ENCODE results near the gene CCDC107.
"Not testable (repeated sequence)": the region's sequence is repeated elsewhere in the genome, so short reads cannot be mapped to it uniquely, and the experiment has no call there.

CCDC107 gene

GRCh38 chr9:35637427-35637955, 20.6 kb upstream of the CCDC107 start:
- not testable (repeated sequence) for H3K4me3 ChIP-seq (ENCODE audit: low read length in 2 of 2); H3K27ac ChIP-seq (replicated peaks; ENCODE audit: low read length)
- WGBS, 2 donors (ENCODE audit: extremely low coverage in 2 of 2, insufficient read length in 2 of 2, insufficient replicate concordance in 1 of 2) = no CpG with 5 or more reads among the region's 9 CpGs

GRCh38 chr9:35638751-35639150, 19.3 kb upstream of the CCDC107 start:
- not testable (repeated sequence) for H3K4ac ChIP-seq (ENCODE audit: low read length); H3K27me3 ChIP-seq (ENCODE audit: control insufficient read depth in 3 of 3, insufficient read depth in 3 of 3, low read depth in 1 of 3, low read length in 3 of 3); H3K23ac ChIP-seq (ENCODE audit: low read depth, low read length, poor library complexity); H4K91ac ChIP-seq (ENCODE audit: low read depth, low read length, poor library complexity); H2AK5ac ChIP-seq (ENCODE audit: low read depth, low read length); H2BK12ac ChIP-seq (ENCODE audit: low read length); H3K9me3 ChIP-seq (replicated peaks in 1 of 2; ENCODE audit: control insufficient read depth in 2 of 2, insufficient read depth in 1 of 2, low read depth in 1 of 2, low read length in 2 of 2); H3K36me3 ChIP-seq (replicated peaks in 1 of 2; ENCODE audit: control insufficient read depth in 2 of 2, insufficient read depth in 2 of 2, low read length in 2 of 2); H3K27ac ChIP-seq (replicated peaks; ENCODE audit: low read length); H3K4me1 ChIP-seq (ENCODE audit: control insufficient read depth in 2 of 2, insufficient read depth in 1 of 2, low read depth in 1 of 2, low read length in 2 of 2); H2BK15ac ChIP-seq (ENCODE audit: low read length); H3K4me2 ChIP-seq (ENCODE audit: insufficient read depth, low read length, poor library complexity, severe bottlenecking); H2BK120ac ChIP-seq (ENCODE audit: low read depth, low read length); H3K18ac ChIP-seq (ENCODE audit: low read length); H3K4me3 ChIP-seq (ENCODE audit: low read length in 2 of 2); DNase-seq (ENCODE audit: low spot score); H2AFZ ChIP-seq (ENCODE audit: low read length); H3K14ac ChIP-seq (ENCODE audit: low read length); H2BK5ac ChIP-seq (ENCODE audit: low read length); H3K9ac ChIP-seq (ENCODE audit: low read depth, low read length, poor library complexity); H3K79me1 ChIP-seq (ENCODE audit: low read depth, low read length); H4K8ac ChIP-seq (ENCODE audit: low read depth, low read length)
- WGBS, 2 donors (ENCODE audit: extremely low coverage in 2 of 2, insufficient read length in 2 of 2, insufficient replicate concordance in 1 of 2) = no CpG with 5 or more reads among the region's 8 CpGs

More at GRCh38 chr9:35637427-35637955, 20.6 kb upstream of the CCDC107 start:
- not testable (repeated sequence) for H2AK5ac ChIP-seq (ENCODE audit: low read depth, low read length); H2BK120ac ChIP-seq (ENCODE audit: low read depth, low read length); H2BK5ac ChIP-seq (ENCODE audit: low read length); H3K4me1 ChIP-seq (ENCODE audit: control insufficient read depth in 2 of 2, insufficient read depth in 1 of 2, low read depth in 1 of 2, low read length in 2 of 2); H2BK15ac ChIP-seq (ENCODE audit: low read length); H3K18ac ChIP-seq (ENCODE audit: low read length); H2AFZ ChIP-seq (ENCODE audit: low read length); DNase-seq (ENCODE audit: low spot score); H3K4me2 ChIP-seq (ENCODE audit: insufficient read depth, low read length, poor library complexity, severe bottlenecking); H3K23ac ChIP-seq (ENCODE audit: low read depth, low read length, poor library complexity); H3K4ac ChIP-seq (ENCODE audit: low read length); H3K27me3 ChIP-seq (ENCODE audit: control insufficient read depth in 3 of 3, insufficient read depth in 3 of 3, low read depth in 1 of 3, low read length in 3 of 3); H3K9me3 ChIP-seq (replicated peaks in 1 of 2; ENCODE audit: control insufficient read depth in 2 of 2, insufficient read depth in 1 of 2, low read depth in 1 of 2, low read length in 2 of 2); H3K9ac ChIP-seq (ENCODE audit: low read depth, low read length, poor library complexity); H4K8ac ChIP-seq (ENCODE audit: low read depth, low read length); H2BK12ac ChIP-seq (ENCODE audit: low read length); H3K36me3 ChIP-seq (replicated peaks in 1 of 2; ENCODE audit: control insufficient read depth in 2 of 2, insufficient read depth in 2 of 2, low read length in 2 of 2); H4K91ac ChIP-seq (ENCODE audit: low read depth, low read length, poor library complexity); H3K79me1 ChIP-seq (ENCODE audit: low read depth, low read length); H3K14ac ChIP-seq (ENCODE audit: low read length)

GRCh38 chr9:35639225-35639624, 18.9 kb upstream of the CCDC107 start:
- not testable (repeated sequence) for H3K4me1 ChIP-seq (ENCODE audit: control insufficient read depth in 2 of 2, insufficient read depth in 1 of 2, low read depth in 1 of 2, low read length in 2 of 2); DNase-seq (ENCODE audit: low spot score); H4K91ac ChIP-seq (ENCODE audit: low read depth, low read length, poor library complexity); H3K4ac ChIP-seq (ENCODE audit: low read length); H3K27ac ChIP-seq (replicated peaks; ENCODE audit: low read length); H3K36me3 ChIP-seq (replicated peaks in 1 of 2; ENCODE audit: control insufficient read depth in 2 of 2, insufficient read depth in 2 of 2, low read length in 2 of 2); H2BK12ac ChIP-seq (ENCODE audit: low read length); H4K8ac ChIP-seq (ENCODE audit: low read depth, low read length); H3K4me3 ChIP-seq (ENCODE audit: low read length in 2 of 2); H3K23ac ChIP-seq (ENCODE audit: low read depth, low read length, poor library complexity); H2BK120ac ChIP-seq (ENCODE audit: low read depth, low read length); H3K18ac ChIP-seq (ENCODE audit: low read length); H3K27me3 ChIP-seq (ENCODE audit: control insufficient read depth in 3 of 3, insufficient read depth in 3 of 3, low read depth in 1 of 3, low read length in 3 of 3); H3K9ac ChIP-seq (ENCODE audit: low read depth, low read length, poor library complexity); H3K14ac ChIP-seq (ENCODE audit: low read length); H3K9me3 ChIP-seq (replicated peaks in 1 of 2; ENCODE audit: control insufficient read depth in 2 of 2, insufficient read depth in 1 of 2, low read depth in 1 of 2, low read length in 2 of 2); H2AFZ ChIP-seq (ENCODE audit: low read length); H2AK5ac ChIP-seq (ENCODE audit: low read depth, low read length); H2BK5ac ChIP-seq (ENCODE audit: low read length); H2BK15ac ChIP-seq (ENCODE audit: low read length); H3K4me2 ChIP-seq (ENCODE audit: insufficient read depth, low read length, poor library complexity, severe bottlenecking); H3K79me1 ChIP-seq (ENCODE audit: low read depth, low read length)
- no CpG with 5 or more reads among the region's 1 CpG for WGBS, 2 donors (ENCODE audit: extremely low coverage in 2 of 2, insufficient read length in 2 of 2, insufficient replicate concordance in 1 of 2)

GRCh38 chr9:35639631-35640030, 18.5 kb upstream of the CCDC107 start:
- Histone ChIP-seq H2BK12ac (ENCODE audit: low read length) (no peak overlapping the region), H2BK15ac (ENCODE audit: low read length) (no peak overlapping the region), H3K23ac (ENCODE audit: low read depth, low read length, poor library complexity) (no peak overlapping the region), H2AK5ac (ENCODE audit: low read depth, low read length) (no peak overlapping the region), H3K9ac (ENCODE audit: low read depth, low read length, poor library complexity) (no peak overlapping the region), H3K9me3 (replicated peaks in 1 of 2; ENCODE audit: control insufficient read depth in 2 of 2, insufficient read depth in 1 of 2, low read depth in 1 of 2, low read length in 2 of 2) (no peaks in the 10 kb centered on the region), H3K4ac (ENCODE audit: low read length) (no peak overlapping the region), H4K91ac (ENCODE audit: low read depth, low read length, poor library complexity) (no peak overlapping the region), H3K18ac (ENCODE audit: low read length) (no peak overlapping the region), H3K27ac (replicated peaks; ENCODE audit: low read length) (no peak overlapping the region), H3K4me3 (ENCODE audit: low read length in 2 of 2) (no peak overlapping the region), H3K4me2 (ENCODE audit: insufficient read depth, low read length, poor library complexity, severe bottlenecking) (no peak overlapping the region), H3K4me1 (ENCODE audit: control insufficient read depth in 2 of 2, insufficient read depth in 1 of 2, low read depth in 1 of 2, low read length in 2 of 2) (no peaks in the 10 kb centered on the region), H2AFZ (ENCODE audit: low read length) (no peak overlapping the region), H3K14ac (ENCODE audit: low read length) (no peak overlapping the region), H2BK120ac (ENCODE audit: low read depth, low read length) (no peak overlapping the region), H3K79me1 (ENCODE audit: low read depth, low read length) (no peaks in the 10 kb centered on the region), H3K27me3 (ENCODE audit: control insufficient read depth in 3 of 3, insufficient read depth in 3 of 3, low read depth in 1 of 3, low read length in 3 of 3) (no peaks in the 10 kb centered on the region), H4K8ac (ENCODE audit: low read depth, low read length) (no peak overlapping the region), H3K36me3 (replicated peaks in 1 of 2; ENCODE audit: control insufficient read depth in 2 of 2, insufficient read depth in 2 of 2, low read length in 2 of 2) (no peaks in the 10 kb centered on the region), H2BK5ac (ENCODE audit: low read length) (no peak overlapping the region)
- DNase-seq (ENCODE audit: low spot score) = no peak
- no CpG with 5 or more reads among the region's 1 CpG for WGBS, 2 donors (ENCODE audit: extremely low coverage in 2 of 2, insufficient read length in 2 of 2, insufficient replicate concordance in 1 of 2)
